GM19238 (cell line): ENCODE measurements around the gene ADD3.
"Not testable (repeated sequence)": the region's sequence is repeated elsewhere in the genome, so short reads cannot be mapped to it uniquely, and the experiment has no call there.

Source experiments
- DNase-seq: peaks from one replicate; pipeline ENCODE4 v3.0.0; 2011; ENCODE audit warnings: low spot score; ENCODE audit not compliant: insufficient read length

ADD3 gene

GRCh38 chr10:110105873-110106272, 98.1 kb downstream of the ADD3 start:
- no peak for DNase-seq

GRCh38 chr10:110107430-110107829, 99.6 kb downstream of the ADD3 start:
- DNase-seq = no peak

- DNase-seq = no peak
Measured at GRCh38 chr10:110107887-110108286, 100.1 kb downstream of the ADD3 start.

- DNase-seq = no peak
Measured at GRCh38 chr10:110109511-110109910, 101.7 kb downstream of the ADD3 start.

- no peak for DNase-seq
Measured at GRCh38 chr10:110110338-110110737, 102.6 kb downstream of the ADD3 start.

GRCh38 chr10:110113670-110114337, 106.0 kb downstream of the ADD3 start:
- DNase-seq = no peak

GRCh38 chr10:110114668-110115067, 106.9 kb downstream of the ADD3 start:
- DNase-seq = not testable (repeated sequence)

- DNase-seq = no peak
Measured at GRCh38 chr10:110115784-110116520, 108.2 kb downstream of the ADD3 start.

GRCh38 chr10:110118891-110119621, 111.3 kb downstream of the ADD3 start:
- no peak for DNase-seq

- DNase-seq = no peak
Measured at GRCh38 chr10:110123594-110123993, 115.8 kb downstream of the ADD3 start.

- DNase-seq = no peak
Measured at GRCh38 chr10:110129490-110129889, 121.7 kb downstream of the ADD3 start.

- no peak for DNase-seq
Measured at GRCh38 chr10:110134917-110135316, 127.1 kb downstream of the ADD3 start.

- DNase-seq = not testable (repeated sequence)
Measured at GRCh38 chr10:110135836-110136235, 128.1 kb downstream of the ADD3 start.

GRCh38 chr10:110137142-110137545, 129.4 kb downstream of the ADD3 start:
- DNase-seq = no peak

- DNase-seq = peak; percentile 27
Measured at GRCh38 chr10:110138197-110138812, 130.5 kb downstream of the ADD3 start.

GRCh38 chr10:110141185-110141584, 133.4 kb downstream of the ADD3 start:
- DNase-seq = no peak

- no peak for DNase-seq
Measured at GRCh38 chr10:110141871-110142635, 134.3 kb downstream of the ADD3 start.

GRCh38 chr10:110142965-110143364, 135.2 kb downstream of the ADD3 start:
- DNase-seq = no peak

GRCh38 chr10:110144507-110144906, 136.7 kb downstream of the ADD3 start:
- DNase-seq = no peak

- no peak for DNase-seq
Measured at GRCh38 chr10:110147961-110148360, 140.2 kb downstream of the ADD3 start.

- no peak for DNase-seq
Measured at GRCh38 chr10:110149259-110149658, 141.5 kb downstream of the ADD3 start.
